PC-9 (cell line): Measurements from ENCODE around the gene EVL. TPM values are rescaled to one million over a fixed set of nuclear protein-coding genes. Genes with fewer than 3 reads are reported as not detected.
A peak's percentile ranks its signal among the peaks of the same experiment; 100 is the strongest.

Experiments
- BruUV-seq: library from RNA; stranded (reverse); fragments of 400-500 nt; replicated peaks from 2 replicates; lab custom pipeline; 2021; lab: Mats Ljungman, UMichigan
- CTCF ChIA-PET: fragments of 300-600 bp; sonication (Branson Sonifier 250); formaldehyde crosslinking; loops from one replicate; lab custom pipeline; 2022; ENCODE audit warnings: antibody characterized with exemption; lab: Charles Lee
- POLR2A ChIA-PET: fragments of 300-600 bp; sonication (Branson Sonifier 250); formaldehyde crosslinking; loops from one replicate; lab custom pipeline; 2022; ENCODE audit warnings: antibody characterized with exemption; ENCODE audit not compliant: unreplicated experiment; lab: Charles Lee
- DNase-seq, 2 experiments: peaks; one replicate each; pipeline versions ENCODE4 v3.0.0 to v3.0.0-alpha.2; 2015 to 2022; ENCODE audit warnings: mixed read lengths in 1 of 2
- H2AFZ ChIP-seq: fragments of 200-600 bp; sonication (generic); 2 replicates; pipeline ENCODE4 v1.8.1; 2017; ENCODE audit warnings: antibody characterized with exemption
- H3F3A ChIP-seq: fragments of 200-600 bp; sonication (generic); 2 replicates; pipeline ENCODE4 v1.8.1; 2017; ENCODE audit warnings: antibody characterized with exemption, mild to moderate bottlenecking, low read depth; ENCODE audit not compliant: insufficient read depth
- H3K27ac ChIP-seq: fragments of 200-600 bp; sonication (generic); 2 replicates; pipeline ENCODE4 v1.6.1; 2016; ENCODE audit warnings: mixed run types
- H3K27me3 ChIP-seq: fragments of 200-600 bp; sonication (generic); 2 replicates; pipeline ENCODE4 v1.6.1; 2016; ENCODE audit warnings: low read depth, mixed run types; ENCODE audit not compliant: insufficient read depth
- H3K36me3 ChIP-seq: fragments of 200-600 bp; sonication (generic); 2 replicates; pipeline ENCODE4 v1.6.1; 2016; ENCODE audit warnings: low read depth, mixed run types
- H3K4me1 ChIP-seq: fragments of 200-600 bp; sonication (generic); replicated peaks from 2 replicates; pipeline ENCODE4 v1.6.1; 2016; ENCODE audit warnings: mixed run types; ENCODE audit not compliant: insufficient read depth
- H3K4me2 ChIP-seq: fragments of 200-600 bp; sonication (generic); 2 replicates; pipeline ENCODE4 v1.6.1; 2017; ENCODE audit warnings: mixed run types
- H3K4me3 ChIP-seq: fragments of 200-600 bp; sonication (generic); 2 replicates; pipeline ENCODE4 v1.6.1; 2016; ENCODE audit warnings: mixed run types
- H3K79me2 ChIP-seq: fragments of 200-600 bp; sonication (generic); 2 replicates; pipeline ENCODE4 v1.6.1; 2017; ENCODE audit warnings: low read depth, mixed run types
- H3K9me2 ChIP-seq: fragments of 200-600 bp; sonication (generic); 2 replicates; pipeline ENCODE4 v1.8.1; 2017; ENCODE audit warnings: mild to moderate bottlenecking; ENCODE audit not compliant: insufficient read depth
- H3K9me3 ChIP-seq: fragments of 200-600 bp; sonication (generic); 2 replicates; pipeline ENCODE4 v1.8.1; 2016; ENCODE audit warnings: low read depth; ENCODE audit not compliant: insufficient read depth
- H4K20me1 ChIP-seq: fragments of 200-600 bp; sonication (generic); 2 replicates; pipeline ENCODE4 v1.8.1; 2017; ENCODE audit not compliant: insufficient read depth
- CTCF ChIP-seq: fragments of 200-600 bp; sonication (generic); conservative IDR thresholded peaks from 2 replicates; pipeline ENCODE4 v1.6.1; 2017; ENCODE audit warnings: mixed run types, antibody characterized with exemption, mild to moderate bottlenecking, moderate library complexity
- EZH2 ChIP-seq: fragments of 200-600 bp; sonication (generic); IDR thresholded peaks from 2 replicates; pipeline ENCODE4 v1.8.0; 2017; ENCODE audit warnings: antibody characterized with exemption, low read depth
- intact Hi-C: fragments of 100-400 bp; cut with micrococcal nuclease; formaldehyde crosslinking; loops from one replicate; pipeline ENCODE4 v1.10.0; 2022; ENCODE audit not compliant: unreplicated experiment
- total RNA-seq: library from RNA; stranded (reverse); gene quantifications from 2 replicates; pipeline ENCODE4 v1.2.3, GENCODE V29; 2021

Gene EVL
- total RNA-seq, 1 experiment from 2014 or later: 5.9 TPM

GRCh38 chr14:100058777-100059437 lies 6.3 kb upstream of the EVL start:
- peak overlapping the region; percentile 63 for H3K27ac ChIP-seq
- H3K79me2 ChIP-seq: no peaks in the 10 kb centered on the region
- DNase-seq: no peak
- peak overlapping the region; percentile 74 for H3K4me2 ChIP-seq
- H3K27me3 ChIP-seq: no peaks in the 10 kb centered on the region
- intact Hi-C loops: no loop called here
- no peaks in the 10 kb centered on the region for H3K36me3 ChIP-seq
- ChIA-PET POLR2A (no interaction called here), CTCF (no interaction called here)
- H4K20me1 ChIP-seq: no peaks in the 10 kb centered on the region
- H2AFZ ChIP-seq: no peak overlapping the region
- H3K9me2 ChIP-seq: no peaks in the 10 kb centered on the region
- TF ChIP-seq CTCF: no peak
- TF ChIP-seq EZH2: no peak
- peaks cover 9% of the 10 kb centered on the region for H3F3A ChIP-seq
- no peaks in the 10 kb centered on the region for H3K9me3 ChIP-seq
- peaks cover 28% of the 10 kb centered on the region for H3K4me1 ChIP-seq
- no TSS peak for BruUV-seq
- peak overlapping the region; percentile 16; the same call in 1 of the 2 replicates for H3K4me3 ChIP-seq

- CTCF ChIA-PET: no interaction called here
Measured at GRCh38 chr14:100059438-100059781, 5.8 kb upstream of the EVL start.

GRCh38 chr14:100060760-100061159 lies 4.5 kb upstream of the EVL start:
- no peak overlapping the region for H3K27ac ChIP-seq
- no peak overlapping the region for H3K4me2 ChIP-seq
- no peaks in the 10 kb centered on the region for H3K9me2 ChIP-seq
- intact Hi-C loops: no loop called here
- no TSS peak for BruUV-seq
- peaks cover 28% of the 10 kb centered on the region for H3K4me1 ChIP-seq
- TF ChIP-seq CTCF (no peak), EZH2 (no peak)
- CTCF ChIA-PET: interaction anchor here (0.7 kb wide), 1 partner anchor 26 kb away, joined by 5 read pairs; no protein-coding TSS in a partner anchor
- POLR2A ChIA-PET: no interaction called here
- H3F3A ChIP-seq: peaks cover 9% of the 10 kb centered on the region
- H3K4me3 ChIP-seq: no peak overlapping the region
- DNase-seq: no peak
- no peaks in the 10 kb centered on the region for H3K79me2 ChIP-seq
- H4K20me1 ChIP-seq: no peaks in the 10 kb centered on the region
- no peaks in the 10 kb centered on the region for H3K9me3 ChIP-seq
- no peak overlapping the region for H2AFZ ChIP-seq
- no peaks in the 10 kb centered on the region for H3K36me3 ChIP-seq
- H3K27me3 ChIP-seq: no peaks in the 10 kb centered on the region

More at GRCh38 chr14:100059438-100059781, 5.8 kb upstream of the EVL start:
- BruUV-seq: no TSS peak
- H3K4me3 ChIP-seq: peak overlapping the region; percentile 16; the same call in 1 of the 2 replicates
- intact Hi-C loops: no loop called here
- peak; percentile 32 to 88 for DNase-seq
- H3K9me3 ChIP-seq: no peaks in the 10 kb centered on the region
- no peaks in the 10 kb centered on the region for H3K9me2 ChIP-seq
- H2AFZ ChIP-seq: no peak overlapping the region
- H3F3A ChIP-seq: peaks cover 9% of the 10 kb centered on the region
- H4K20me1 ChIP-seq: no peaks in the 10 kb centered on the region
- POLR2A ChIA-PET: no interaction called here
- no peak for TF ChIP-seq EZH2
- no peak for TF ChIP-seq CTCF
- H3K27ac ChIP-seq: peak overlapping the region; percentile 70
- H3K4me1 ChIP-seq: peaks cover 28% of the 10 kb centered on the region
- H3K4me2 ChIP-seq: peak overlapping the region; percentile 74
- H3K36me3 ChIP-seq: no peaks in the 10 kb centered on the region
- H3K27me3 ChIP-seq: no peaks in the 10 kb centered on the region
- H3K79me2 ChIP-seq: no peaks in the 10 kb centered on the region
